Stimulated activated CD8-positive, alpha-beta memory T cell treated with anti-CD3 and anti-CD28 coated beads, Interleukin-12 subunit alpha, Interleukin-12 subunit beta, amount 100 ng/mL, for 4 hours (primary cell): ENCODE data around the gene BHLHE40.
A peak's percentile ranks its signal among the peaks of the same experiment; 100 is the strongest.
"Not testable (repeated sequence)": the region's sequence is repeated elsewhere in the genome, so short reads cannot be mapped to it uniquely, and the experiment has no call there.

Experiments
- DNase-seq: peaks from one replicate; pipeline ENCODE4 v3.0.0-alpha.2; 2020; ENCODE audit warnings: low read depth

Gene BHLHE40

DNA sequence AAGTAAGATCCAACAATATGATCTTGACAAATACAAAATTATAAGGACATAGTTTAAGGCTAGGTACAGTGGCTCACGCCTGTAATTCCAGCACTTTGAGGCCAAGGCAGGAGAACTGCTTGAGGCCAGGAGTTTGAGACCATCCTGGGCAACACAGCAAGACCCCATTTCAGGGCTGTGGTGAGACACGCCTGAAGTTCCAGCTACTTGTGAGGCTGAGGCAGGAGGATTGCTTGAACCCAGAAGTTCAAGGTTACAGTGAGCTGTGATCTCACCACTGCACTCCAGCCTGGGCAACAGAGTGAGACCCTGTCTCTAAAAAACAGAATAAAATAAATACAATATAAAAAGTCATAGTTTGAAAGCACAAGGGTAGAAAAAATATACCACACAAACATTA is 17.4 kb upstream of the BHLHE40 start:
- not testable (repeated sequence) for DNase-seq

DNA sequence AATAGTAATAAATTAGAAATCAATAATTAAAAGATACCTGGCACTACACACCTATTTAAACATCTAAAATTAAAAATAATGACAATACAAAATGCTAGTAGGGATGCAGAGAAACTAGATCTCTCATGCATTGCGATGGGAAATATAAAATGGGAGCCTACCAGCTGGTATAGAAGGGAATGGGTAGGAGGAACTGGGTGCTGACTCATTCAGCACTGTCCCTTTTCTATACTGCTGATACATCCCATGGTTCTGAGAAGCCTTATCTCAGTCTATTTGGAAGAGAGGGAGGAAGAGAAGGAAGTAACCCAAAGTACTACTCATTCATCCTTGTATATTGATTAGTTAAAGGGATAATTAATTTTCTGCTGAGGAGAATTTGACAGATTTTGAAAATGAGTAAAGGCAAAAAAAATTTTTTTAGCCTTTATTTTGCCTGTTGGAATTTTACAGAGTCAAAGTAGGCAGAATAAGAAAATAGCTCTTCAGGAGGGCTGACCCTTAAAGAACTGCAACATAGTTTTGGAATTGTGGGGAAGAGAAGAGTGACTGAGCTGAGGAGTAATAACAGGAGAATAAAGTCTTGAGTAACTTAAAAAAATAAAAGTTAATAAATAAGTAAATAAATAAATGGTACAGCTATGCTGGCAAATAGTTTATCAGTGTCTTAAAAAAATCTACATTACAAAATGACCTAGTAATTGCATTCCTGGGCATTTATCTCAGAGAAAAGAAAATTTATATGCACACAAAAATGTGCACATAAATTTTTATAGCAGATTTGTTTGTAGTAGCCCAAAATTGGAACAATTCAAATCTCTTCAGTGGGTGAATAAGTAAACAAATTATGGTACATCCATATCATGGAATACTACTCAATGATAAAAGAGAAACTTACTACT is 15.3 kb upstream of the BHLHE40 start:
- no peak for DNase-seq

DNA sequence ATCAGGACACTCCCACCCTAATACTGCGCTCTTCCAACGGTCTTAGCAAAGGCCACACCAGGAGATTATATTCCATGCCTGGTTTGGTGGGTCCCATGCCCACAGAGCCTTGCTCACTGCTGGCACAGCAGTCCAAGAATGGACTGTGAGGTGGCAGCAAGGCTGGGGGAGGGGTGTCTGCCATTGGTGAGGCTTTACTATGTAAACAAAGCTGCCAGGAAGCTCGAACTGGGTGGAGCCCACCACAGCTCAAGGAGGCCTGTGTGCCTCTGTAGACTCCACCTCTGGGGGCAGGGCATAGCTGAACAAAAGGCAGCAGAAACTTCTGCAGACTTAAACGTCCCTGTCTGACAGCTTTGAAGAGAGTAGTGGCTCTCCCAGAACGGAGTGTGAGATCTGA is 13.2 kb upstream of the BHLHE40 start:
- not testable (repeated sequence) for DNase-seq

DNA sequence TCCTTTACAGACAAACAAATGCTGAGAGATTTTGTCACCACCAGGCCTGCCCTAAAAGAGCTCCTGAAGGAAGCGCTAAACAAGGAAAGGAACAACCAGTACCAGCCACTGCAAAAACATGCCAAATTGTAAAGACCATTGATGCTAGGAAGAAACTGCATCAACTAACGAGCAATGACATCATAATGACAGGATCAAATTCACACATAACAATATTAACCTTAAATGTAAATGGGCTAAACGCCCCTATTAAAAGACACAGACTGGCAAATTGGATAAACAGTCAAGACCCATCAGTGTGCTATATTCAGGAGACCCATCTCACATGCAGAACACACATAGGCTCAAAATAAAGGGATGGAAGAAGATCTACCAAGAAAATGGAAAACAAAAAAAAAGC is 11.6 kb upstream of the BHLHE40 start:
- DNase-seq: not testable (repeated sequence)

DNA sequence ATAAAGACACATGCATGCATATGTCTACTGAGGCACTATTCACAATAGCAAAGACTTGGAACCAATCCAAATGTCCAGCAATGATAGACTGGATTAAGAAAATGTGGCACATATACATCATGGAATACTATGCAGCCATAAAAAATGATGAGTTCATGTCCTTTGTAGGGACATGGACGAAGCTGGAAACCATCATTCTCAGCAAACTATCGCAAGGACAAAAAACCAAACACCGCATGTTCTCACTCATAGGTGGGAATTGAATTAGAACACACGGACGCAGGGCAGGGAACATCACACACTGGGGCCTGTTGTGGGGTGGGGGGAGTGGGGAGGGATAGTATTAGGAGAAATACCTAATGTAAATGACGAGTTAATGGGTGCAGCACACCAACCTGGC is 7.8 kb upstream of the BHLHE40 start:
- DNase-seq: not testable (repeated sequence)

DNA sequence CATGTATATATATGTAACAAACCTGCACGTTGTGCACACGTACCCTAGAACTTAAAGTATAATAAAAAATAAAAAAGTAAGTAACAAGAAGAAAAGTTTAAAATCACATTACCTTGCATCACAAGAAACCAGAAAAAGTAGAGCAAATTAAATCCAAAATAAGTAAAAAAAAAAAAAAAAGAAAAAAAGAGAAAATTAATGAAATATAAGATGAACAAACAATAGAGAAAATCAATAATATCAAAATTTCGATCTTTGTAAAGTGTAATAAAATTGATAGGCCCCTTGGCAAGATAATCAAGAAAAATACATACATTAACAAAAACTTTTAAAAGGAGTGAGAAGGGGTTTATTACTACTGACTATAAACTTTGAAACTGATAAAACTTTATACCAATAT is 7.4 kb upstream of the BHLHE40 start:
- no peak for DNase-seq

DNA sequence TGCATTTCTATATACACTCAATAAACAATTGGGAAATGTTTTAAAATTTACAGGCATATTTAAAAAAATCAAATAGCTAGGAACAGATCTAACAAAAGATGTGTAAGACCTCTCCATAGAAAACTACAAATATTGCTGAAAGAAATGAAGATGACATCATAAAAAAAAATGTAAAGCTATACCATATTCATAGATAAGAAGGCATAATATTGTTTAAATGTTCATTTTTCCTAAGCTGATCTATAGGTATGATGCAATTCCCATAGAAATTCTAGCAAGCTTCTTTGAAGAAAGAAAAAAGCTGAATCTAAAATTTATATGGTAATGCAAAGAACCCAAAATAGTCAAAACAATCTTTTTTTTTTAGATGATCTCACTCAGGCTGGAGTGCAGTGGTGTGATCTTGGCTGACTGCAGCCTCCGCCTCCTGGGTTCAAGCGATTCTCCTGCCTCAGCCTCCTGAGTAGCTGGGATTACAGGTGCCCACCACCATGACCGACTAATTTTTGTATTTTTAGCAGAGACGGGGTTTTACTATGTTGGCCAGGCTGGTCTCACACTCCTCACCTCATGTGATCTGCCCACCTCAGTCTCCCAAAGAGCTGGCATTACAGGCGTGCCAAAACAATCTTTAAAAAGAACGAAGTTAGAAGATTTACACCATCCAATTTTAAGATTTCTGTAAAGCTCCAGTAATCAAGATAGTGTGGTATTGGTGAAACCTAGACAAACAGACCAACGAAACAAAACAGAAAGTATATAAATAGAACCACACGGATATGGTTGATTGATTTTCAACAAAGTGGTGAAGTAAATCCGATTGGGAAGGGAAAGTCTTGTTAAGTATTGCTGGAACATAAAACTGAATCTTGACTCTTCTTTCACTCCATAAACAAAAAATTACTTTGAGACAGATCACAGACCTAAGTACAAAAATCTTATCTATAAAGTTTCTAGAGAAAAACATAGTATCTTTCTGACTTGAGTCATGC is 6.3 kb upstream of the BHLHE40 start:
- no peak for DNase-seq

DNA sequence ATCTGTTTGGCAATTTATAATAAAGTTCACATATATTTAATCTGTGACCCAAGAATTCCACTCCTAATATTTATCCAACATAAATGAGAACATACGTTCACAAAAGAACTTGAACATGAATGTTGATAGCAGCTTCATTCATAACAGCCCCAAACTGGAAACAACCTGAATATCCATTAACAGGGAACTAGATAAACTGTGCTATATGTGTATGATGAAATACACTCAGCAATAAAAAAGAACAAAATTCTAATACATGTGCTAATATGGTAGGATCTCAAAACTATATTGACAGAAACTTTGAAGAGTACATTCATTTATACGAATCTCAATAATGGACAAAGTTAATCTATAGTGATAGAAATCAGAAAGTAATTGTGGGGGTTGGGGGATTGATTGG is 5.1 kb upstream of the BHLHE40 start:
- no peak for DNase-seq

DNA sequence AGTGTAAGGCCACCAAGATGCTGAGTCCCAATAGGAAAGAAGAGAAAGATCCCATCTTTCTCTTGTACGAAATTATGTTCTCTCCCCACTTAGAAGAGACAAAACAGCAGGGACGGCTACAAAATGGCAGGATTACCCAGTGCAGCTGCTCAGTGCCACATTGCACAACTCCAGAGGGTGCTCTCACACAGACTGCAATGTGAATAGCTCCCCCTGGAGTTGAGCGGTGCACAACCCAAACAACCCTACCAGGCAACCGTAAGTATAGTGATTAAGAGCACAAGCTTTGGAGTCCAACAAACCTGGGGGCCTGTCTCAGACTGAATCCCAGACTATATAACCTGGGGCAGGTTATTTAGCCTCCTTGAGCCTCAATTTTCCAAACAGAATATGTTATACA is 3.1 kb upstream of the BHLHE40 start:
- DNase-seq: no peak

DNA sequence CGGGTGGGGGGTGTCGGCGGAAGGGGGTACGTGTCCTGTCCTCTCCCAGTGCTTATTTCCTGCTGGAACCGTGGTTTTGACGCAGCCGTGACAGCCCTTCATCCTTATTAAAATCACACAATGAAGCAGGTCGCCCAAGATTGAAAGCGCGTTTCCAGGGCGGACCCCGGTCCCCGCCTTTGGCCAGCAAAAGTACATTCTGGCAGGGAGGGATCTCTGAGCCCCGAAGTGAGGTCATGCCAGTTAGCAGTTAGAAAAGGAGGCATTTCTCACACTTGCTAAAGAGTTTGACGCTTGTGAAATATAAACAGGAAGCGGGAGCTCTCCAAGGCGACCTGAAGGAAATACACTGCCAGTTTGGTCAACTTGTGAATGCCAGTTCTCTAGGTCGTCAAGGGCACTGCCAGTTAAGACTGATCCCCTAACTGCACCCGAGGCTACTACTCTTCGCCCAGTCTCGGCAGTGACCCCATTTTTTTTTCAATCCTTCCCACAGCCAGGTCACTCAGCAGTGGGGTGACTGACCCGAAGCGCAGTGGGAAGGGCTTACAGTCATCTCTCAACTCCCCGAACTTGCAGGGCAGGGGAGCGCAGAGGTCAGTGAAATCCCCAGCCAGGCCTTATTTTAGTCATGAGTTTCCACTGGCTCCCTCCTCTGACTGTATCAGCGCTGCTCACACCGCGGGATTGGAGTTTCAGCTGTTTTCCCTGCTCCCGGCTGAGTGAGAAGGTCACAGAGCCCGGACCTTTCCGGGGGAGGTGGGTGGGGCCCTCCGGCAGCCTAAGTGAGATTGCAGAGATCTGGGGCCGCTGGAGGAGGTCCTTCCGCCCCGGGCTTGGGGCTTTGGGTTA is 2.0 kb upstream of the BHLHE40 start:
- peak; percentile 41 for DNase-seq

DNA sequence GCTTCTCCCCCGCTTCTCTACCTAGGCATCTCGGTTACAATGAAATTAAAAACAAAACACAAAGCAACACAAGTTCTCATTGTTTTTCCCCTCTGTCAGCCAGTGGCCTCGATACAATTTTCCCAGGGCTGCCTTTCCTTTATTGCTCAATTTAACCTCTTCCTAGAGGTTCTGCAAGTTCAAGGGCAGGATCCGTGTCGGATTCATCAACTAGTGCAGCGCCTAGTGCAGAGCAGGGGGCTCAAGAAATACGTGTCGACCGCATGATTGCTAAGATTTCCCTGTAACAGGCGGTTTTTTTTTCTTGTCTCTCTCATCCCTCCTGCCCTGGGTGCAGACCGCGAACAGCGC is 1.4 kb upstream of the BHLHE40 start:
- DNase-seq: no peak

DNA sequence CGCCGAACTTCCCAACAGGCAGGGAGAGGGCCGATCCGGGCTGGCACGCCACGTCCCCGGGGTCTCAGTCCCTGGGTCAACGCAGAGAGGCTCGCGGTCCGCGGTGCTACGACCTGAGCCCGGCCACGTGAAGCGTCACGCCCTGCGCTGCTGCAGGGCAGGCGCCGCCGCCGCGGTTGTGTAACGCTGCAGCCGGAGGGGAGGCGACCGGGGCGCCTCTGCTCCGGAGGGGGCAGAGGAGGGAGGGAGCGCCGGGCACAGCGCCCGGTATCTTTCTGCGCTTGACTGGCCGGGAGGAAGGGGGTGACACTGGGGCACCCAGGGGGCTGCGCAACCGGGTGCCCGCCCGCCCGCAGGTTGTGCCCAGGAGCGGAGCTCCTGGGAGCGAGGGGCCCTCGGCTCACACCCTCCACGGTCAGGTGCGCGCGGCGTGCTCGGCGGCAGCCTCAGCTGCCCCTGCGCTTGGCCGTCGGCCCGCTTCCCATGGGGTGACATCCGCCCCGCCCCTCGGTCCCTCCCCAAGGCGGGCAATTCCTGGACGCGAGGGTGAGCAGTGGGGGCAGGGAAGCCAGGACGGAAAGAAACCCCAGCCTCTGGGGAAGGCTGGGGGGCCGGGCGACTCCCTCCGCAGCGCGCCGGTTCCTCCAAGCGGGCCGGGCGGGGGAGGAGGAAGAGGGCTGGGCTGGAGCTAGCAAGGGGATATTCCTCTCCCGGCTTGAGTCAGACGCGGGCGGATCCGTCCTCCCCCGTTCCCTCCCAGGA is 852 bp upstream of the BHLHE40 start:
- peak; percentile 60 for DNase-seq

DNA sequence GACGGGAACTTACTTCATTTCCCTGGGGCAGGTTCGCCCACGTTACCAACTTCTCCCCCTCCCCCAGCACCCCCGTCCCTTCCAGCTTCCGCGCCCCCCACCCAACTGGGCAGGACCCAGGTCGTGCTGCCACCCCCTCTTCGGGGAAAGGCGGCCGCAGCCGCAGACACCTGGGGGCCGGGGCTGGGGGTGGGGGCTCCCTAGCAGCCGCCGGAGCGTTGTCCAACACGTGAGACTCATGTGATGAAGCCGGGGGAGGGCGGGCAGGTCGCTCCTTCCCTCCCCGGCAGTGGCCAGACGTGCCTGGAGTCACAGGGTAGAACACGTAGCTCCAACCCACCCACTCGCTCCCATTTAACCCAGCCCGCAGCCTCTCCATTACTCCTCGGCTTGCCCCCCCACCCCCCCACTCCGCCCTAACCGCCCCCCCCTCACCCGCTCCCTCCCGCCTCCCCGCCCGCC is 240 bp upstream of the BHLHE40 start:
- peak; percentile 88 for DNase-seq

DNA sequence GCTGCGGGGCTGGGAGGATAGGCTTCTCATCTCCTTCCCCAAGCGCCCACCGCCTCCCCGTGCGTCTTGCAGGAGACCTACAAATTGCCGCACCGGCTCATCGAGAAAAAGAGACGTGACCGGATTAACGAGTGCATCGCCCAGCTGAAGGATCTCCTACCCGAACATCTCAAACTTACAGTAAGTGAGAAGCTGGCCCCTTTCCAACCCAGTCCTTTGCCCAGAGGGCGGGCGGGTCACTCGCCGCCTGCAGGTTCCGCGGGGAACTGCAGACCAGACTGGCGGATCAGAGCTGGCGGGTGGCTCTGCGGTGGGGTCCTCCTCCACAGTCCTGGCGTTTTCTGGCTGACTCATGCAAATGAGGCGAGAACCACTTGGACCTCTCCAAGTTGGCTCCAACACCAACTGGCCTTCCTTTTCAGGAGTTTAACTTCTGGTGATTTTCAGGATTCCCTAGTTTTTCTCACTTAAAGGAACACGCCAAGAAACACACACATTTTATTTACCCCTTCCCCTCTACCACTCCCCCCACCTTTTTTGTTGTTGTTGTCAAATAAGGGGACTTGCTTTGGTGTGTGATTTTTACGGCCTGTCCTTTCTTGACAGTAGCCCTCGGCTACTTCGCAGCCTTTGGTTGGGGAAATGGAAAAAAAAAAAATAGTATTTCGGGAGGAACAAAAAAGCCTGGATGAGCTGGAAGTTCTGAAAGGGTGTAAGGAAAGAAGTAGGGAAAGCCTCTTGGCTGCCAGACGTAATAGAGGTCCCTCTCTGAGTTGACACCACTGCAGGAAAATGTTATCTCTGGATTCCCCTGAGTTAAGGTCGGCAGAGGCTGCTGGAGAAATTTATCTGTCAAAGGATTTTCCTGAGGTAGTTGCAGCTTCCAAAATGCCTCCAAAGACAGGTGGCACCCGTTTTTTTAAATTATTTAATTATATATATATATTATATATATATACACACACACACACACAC is 1.3 kb downstream of the BHLHE40 start:
- DNase-seq: peak; percentile 74

DNA sequence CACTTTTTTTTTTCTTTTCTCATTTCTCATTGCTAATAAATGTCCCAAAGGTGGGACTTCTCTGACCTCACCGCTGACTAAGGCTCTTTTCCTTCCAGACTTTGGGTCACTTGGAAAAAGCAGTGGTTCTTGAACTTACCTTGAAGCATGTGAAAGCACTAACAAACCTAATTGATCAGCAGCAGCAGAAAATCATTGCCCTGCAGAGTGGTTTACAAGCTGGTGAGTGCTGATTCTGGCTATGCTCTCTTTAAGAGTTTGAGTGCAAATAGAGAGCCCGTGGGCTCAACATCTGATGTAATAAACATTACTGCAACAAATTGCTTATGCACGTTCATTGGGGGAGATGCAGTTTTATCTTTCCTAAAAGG is 2.0 kb downstream of the BHLHE40 start:
- no peak for DNase-seq

DNA sequence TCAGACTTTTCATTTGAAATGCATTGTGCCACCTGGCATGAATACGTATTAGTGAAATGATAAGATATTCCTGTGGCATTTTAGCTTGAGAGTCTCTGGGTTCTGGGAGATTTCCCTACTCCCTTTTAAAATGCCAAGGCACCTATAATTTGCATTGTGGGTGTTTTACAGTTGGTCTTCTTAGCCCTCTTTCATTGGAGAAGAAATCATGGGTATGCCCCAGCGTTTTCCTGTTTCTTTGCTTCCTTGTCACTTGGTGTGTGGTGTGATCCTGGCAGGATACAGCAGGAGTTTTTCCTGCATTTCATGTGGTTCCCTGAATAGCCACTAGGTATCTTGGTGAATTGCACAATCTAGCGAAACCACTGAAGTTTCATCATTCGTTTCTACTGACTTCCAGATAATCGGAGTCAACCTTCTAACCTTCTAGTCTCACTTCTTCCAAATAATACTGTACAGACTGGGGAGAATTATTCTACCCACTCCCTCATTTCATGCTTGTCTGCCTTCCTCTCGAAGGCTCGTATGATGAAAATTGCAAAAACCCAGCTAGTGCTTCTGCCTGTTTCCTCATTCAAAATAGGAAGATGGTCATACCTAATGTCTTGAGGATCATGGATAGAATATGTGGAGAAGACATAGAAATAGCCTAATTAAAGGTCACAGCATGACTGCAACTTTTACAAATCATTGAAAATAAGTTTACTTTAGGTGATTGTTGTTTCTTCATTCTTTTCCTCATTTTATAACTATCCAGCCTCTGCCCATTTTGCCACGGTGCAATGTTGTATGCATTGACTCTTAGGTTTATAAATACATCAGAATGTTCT is 2.6 kb downstream of the BHLHE40 start:
- DNase-seq: no peak

DNA sequence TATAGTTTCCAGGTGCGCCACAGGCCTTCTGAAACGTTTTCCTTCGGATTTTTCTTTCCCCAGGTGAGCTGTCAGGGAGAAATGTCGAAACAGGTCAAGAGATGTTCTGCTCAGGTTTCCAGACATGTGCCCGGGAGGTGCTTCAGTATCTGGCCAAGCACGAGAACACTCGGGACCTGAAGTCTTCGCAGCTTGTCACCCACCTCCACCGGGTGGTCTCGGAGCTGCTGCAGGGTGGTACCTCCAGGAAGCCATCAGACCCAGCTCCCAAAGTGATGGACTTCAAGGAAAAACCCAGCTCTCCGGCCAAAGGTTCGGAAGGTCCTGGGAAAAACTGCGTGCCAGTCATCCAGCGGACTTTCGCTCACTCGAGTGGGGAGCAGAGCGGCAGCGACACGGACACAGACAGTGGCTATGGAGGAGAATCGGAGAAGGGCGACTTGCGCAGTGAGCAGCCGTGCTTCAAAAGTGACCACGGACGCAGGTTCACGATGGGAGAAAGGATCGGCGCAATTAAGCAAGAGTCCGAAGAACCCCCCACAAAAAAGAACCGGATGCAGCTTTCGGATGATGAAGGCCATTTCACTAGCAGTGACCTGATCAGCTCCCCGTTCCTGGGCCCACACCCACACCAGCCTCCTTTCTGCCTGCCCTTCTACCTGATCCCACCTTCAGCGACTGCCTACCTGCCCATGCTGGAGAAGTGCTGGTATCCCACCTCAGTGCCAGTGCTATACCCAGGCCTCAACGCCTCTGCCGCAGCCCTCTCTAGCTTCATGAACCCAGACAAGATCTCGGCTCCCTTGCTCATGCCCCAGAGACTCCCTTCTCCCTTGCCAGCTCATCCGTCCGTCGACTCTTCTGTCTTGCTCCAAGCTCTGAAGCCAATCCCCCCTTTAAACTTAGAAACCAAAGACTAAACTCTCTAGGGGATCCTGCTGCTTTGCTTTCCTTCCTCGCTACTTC is 3.8 kb downstream of the BHLHE40 start:
- no peak for DNase-seq
